Keratinocyte (primary cell): ENCODE data around the gene TAF10. TPM values are rescaled to one million over a fixed set of nuclear protein-coding genes. Genes with fewer than 3 reads are reported as not detected.

ENCODE experiments used
- DNase-seq: peaks from one replicate; pipeline ENCODE4 v3.0.0-alpha.2; 2011; ENCODE audit warnings: low read depth, missing footprints, low spot score
- FAIRE-seq: peaks from 2 replicates; lab custom pipeline; 2011; peaks lifted over from hg19 to GRCh38; lab: Jason Lieb, UNC
- H2AFZ ChIP-seq: 2 replicates; pipeline ENCODE4 v1.6.0; 2012; ENCODE audit warnings: low read length, control low read depth, inconsistent platforms; ENCODE audit not compliant: control insufficient read depth
- H3K27ac ChIP-seq: 2 replicates; pipeline ENCODE4 v1.5.1; 2011; ENCODE audit warnings: low read length; ENCODE audit not compliant: control insufficient read depth, insufficient read depth
- H3K27me3 ChIP-seq: 3 replicates; pipeline ENCODE4 v1.6.0; 2011; ENCODE audit warnings: low read length; ENCODE audit not compliant: control insufficient read depth, insufficient read depth; ENCODE audit errors: extremely low read depth
- H3K36me3 ChIP-seq, 2 experiments: 2 replicates in 1 of 2; 3 replicates in 1 of 2; pipeline ENCODE4 v1.5.1; 2011; ENCODE audit warnings: low read length in 2 of 2, mild to moderate bottlenecking in 1 of 2; ENCODE audit not compliant: control insufficient read depth in 2 of 2, insufficient read depth in 2 of 2; ENCODE audit errors: extremely low read depth in 1 of 2
- H3K4me1 ChIP-seq: 3 replicates; pipeline ENCODE4 v1.5.1; 2011; ENCODE audit warnings: low read length; ENCODE audit not compliant: control insufficient read depth, insufficient read depth; ENCODE audit errors: extremely low read depth
- H3K4me2 ChIP-seq: 3 replicates; pipeline ENCODE4 v1.6.0; 2011; ENCODE audit warnings: low read depth, low read length; ENCODE audit not compliant: control insufficient read depth, insufficient read depth; ENCODE audit errors: extremely low read depth
- H3K4me3 ChIP-seq, 3 experiments: fragments of 200-600 bp in 1 of 3; sonication (generic) in 1 of 3; 2 replicates in 2 of 3; 3 replicates in 1 of 3; pipeline ENCODE4 v1.5.1; 2011 to 2016; ENCODE audit warnings: low read length in 3 of 3, mild to moderate bottlenecking in 3 of 3, control low read depth in 2 of 3, inconsistent platforms in 1 of 3, low read depth in 1 of 3, mixed read lengths in 1 of 3, mixed run types in 1 of 3, moderate library complexity in 1 of 3; ENCODE audit not compliant: control insufficient read depth in 2 of 3, insufficient read depth in 2 of 3; ENCODE audit errors: extremely low read depth in 1 of 3
- H3K79me2 ChIP-seq: 2 replicates; pipeline ENCODE4 v1.6.0; 2012; ENCODE audit warnings: low read length; ENCODE audit not compliant: control insufficient read depth, insufficient read depth
- H3K9ac ChIP-seq: 3 replicates; pipeline ENCODE4 v1.6.0; 2011; ENCODE audit warnings: low read length; ENCODE audit not compliant: control insufficient read depth, insufficient read depth; ENCODE audit errors: extremely low read depth
- H3K9me1 ChIP-seq: 3 replicates; pipeline ENCODE4 v1.6.0; 2011; ENCODE audit warnings: low read length; ENCODE audit not compliant: control insufficient read depth, insufficient read depth; ENCODE audit errors: extremely low read depth
- H3K9me3 ChIP-seq: 2 replicates; pipeline ENCODE4 v1.5.1; 2012; ENCODE audit warnings: low read depth, low read length; ENCODE audit not compliant: control insufficient read depth
- H4K20me1 ChIP-seq: 3 replicates; pipeline ENCODE4 v1.6.0; 2011; ENCODE audit warnings: low read length; ENCODE audit not compliant: control insufficient read depth, insufficient read depth; ENCODE audit errors: extremely low read depth
- CTCF ChIP-seq, 3 experiments: IDR thresholded peaks in 1 of 3; conservative IDR thresholded peaks in 1 of 3; optimal IDR thresholded peaks in 1 of 3; 2 replicates in 2 of 3; 3 replicates in 1 of 3; pipeline versions ENCODE3 to v1.5.1; 2011; ENCODE audit warnings: low read length in 3 of 3, mild to moderate bottlenecking in 3 of 3, moderate library complexity in 2 of 3, control low read depth in 1 of 3, inconsistent platforms in 1 of 3; ENCODE audit not compliant: insufficient read depth in 2 of 3; ENCODE audit errors: extremely low read depth in 1 of 3
- EZH2 ChIP-seq: IDR thresholded peaks from one replicate; pipeline ENCODE4 v1.6.1; 2012; ENCODE audit warnings: inconsistent platforms, mild to moderate bottlenecking, low read length, moderate library complexity
- dilution Hi-C: fragments of 300-500 bp; cut with MboI; formaldehyde crosslinking; loops from one replicate; pipeline ENCODE4 v1.7.0; 2020; ENCODE audit warnings: low sequenced_read_pairs; ENCODE audit not compliant: extremely low pct_ligation_motif_present
- polyA plus RNA-seq, 5 experiments: library from polyadenylated mRNA; depleted of rRNA in 3 of 5; stranded (reverse) in 3 of 5; stranded (forward) in 1 of 5; unstranded in 1 of 5; fragments of >200 nt; gene quantifications; 1 replicate in 1 of 5; 2 replicates in 3 of 5; 3 replicates in 1 of 5; pipeline versions ENCODE4 v1.2.1 to v1.2.3, GENCODE V29; 2011 to 2012; ENCODE audit warnings: missing spikeins in 2 of 5, low read depth in 1 of 5, low replicate concordance in 1 of 5

Gene TAF10
- polyA plus RNA-seq, 1 donor (not counting 4 experiments of a cell fraction or from before 2014, with no cell fraction given) = 165 TPM

- no peaks in the 10 kb centered on the region for H3K27me3 ChIP-seq
- no peaks in the 10 kb centered on the region for H3K4me1 ChIP-seq
- H2AFZ ChIP-seq = no peak overlapping the region
- H3K9me3 ChIP-seq = no peaks in the 10 kb centered on the region
- no peak overlapping the region for H3K9ac ChIP-seq
- H3K4me3 ChIP-seq = no peak overlapping the region
- H4K20me1 ChIP-seq = no peaks in the 10 kb centered on the region
- H3K9me1 ChIP-seq = no peaks in the 10 kb centered on the region
- dilution Hi-C loops = no loop called here
- no peaks in the 10 kb centered on the region for H3K79me2 ChIP-seq
- TF ChIP-seq CTCF (optimal IDR thresholded peaks at IDR 0.05 in 1 of 3, IDR thresholded peaks at IDR 0.05 in 1 of 3, conservative IDR thresholded peaks at IDR 0.05 in 1 of 3; ENCODE audit: extremely low read depth in 1 of 3, insufficient read depth in 2 of 3, low read length in 3 of 3) (no peak), EZH2 (no peak)
- DNase-seq (no peak), FAIRE-seq (no peak)
- H3K4me2 ChIP-seq = no peak overlapping the region
- no peak overlapping the region for H3K27ac ChIP-seq
- H3K36me3 ChIP-seq = no peaks in the 10 kb centered on the region
Observed at GRCh38 chr11:6574816-6575715, 37.0 kb downstream of the TAF10 start.

GRCh38 chr11:6572215-6572614 is 39.8 kb downstream of the TAF10 start:
- Histone ChIP-seq H3K9me1 (no peaks in the 10 kb centered on the region), H3K4me3 (no peak overlapping the region), H4K20me1 (no peaks in the 10 kb centered on the region), H3K9me3 (no peaks in the 10 kb centered on the region), H2AFZ (no peak overlapping the region), H3K36me3 (no peaks in the 10 kb centered on the region), H3K27me3 (no peaks in the 10 kb centered on the region), H3K4me2 (no peak overlapping the region), H3K4me1 (peaks cover 5% of the 10 kb centered on the region), H3K79me2 (no peaks in the 10 kb centered on the region), H3K27ac (no peak overlapping the region), H3K9ac (no peak overlapping the region)
- no peak for FAIRE-seq
- DNase-seq = peak; percentile 5
- TF ChIP-seq EZH2 = no peak
- dilution Hi-C loops = no loop called here
